NCI-H1930 (cell line): Measurements from ENCODE around the gene USP49.
"Not testable (repeated sequence)": the region's sequence is repeated elsewhere in the genome, so short reads cannot be mapped to it uniquely, and the experiment has no call there.

ENCODE experiments used
- DNase-seq, 2 experiments: peaks; one replicate each; lab custom pipeline; 2025; lab: John Stamatoyannopoulos, UW

Gene USP49

GRCh38 chr6:41811946-41812345, 83.2 kb downstream of the USP49 start:
- DNase-seq: not testable (repeated sequence)

- DNase-seq: no peak
Observed at GRCh38 chr6:41811095-41811494, 84.1 kb downstream of the USP49 start.

GRCh38 chr6:41805830-41806774, 89.1 kb downstream of the USP49 start:
- DNase-seq: no peak

- DNase-seq: no peak
Observed at GRCh38 chr6:41801380-41801779, 93.8 kb downstream of the USP49 start.

- no peak for DNase-seq
Observed at GRCh38 chr6:41799559-41799911, 95.6 kb downstream of the USP49 start.

GRCh38 chr6:41798901-41799558, 96.1 kb downstream of the USP49 start:
- DNase-seq: no peak

GRCh38 chr6:41796474-41796873, 98.7 kb downstream of the USP49 start:
- DNase-seq: no peak

- DNase-seq: no peak
Observed at GRCh38 chr6:41791984-41792383, 103.2 kb downstream of the USP49 start.

GRCh38 chr6:41791305-41791704, 103.9 kb downstream of the USP49 start:
- no peak for DNase-seq

- DNase-seq: no peak
Observed at GRCh38 chr6:41790045-41790444, 105.1 kb downstream of the USP49 start.

GRCh38 chr6:41789390-41789724, 105.8 kb downstream of the USP49 start:
- no peak for DNase-seq

- peak; percentile 85 to 94 for DNase-seq
Observed at GRCh38 chr6:41787219-41787917, 107.8 kb downstream of the USP49 start, which contains the start of gene TOMM6. Gene TOMM6 (plus strand): TSS chr6:41787694. CDS start chr6:41787698, 4 bp downstream.

GRCh38 chr6:41786451-41787218, 108.5 kb downstream of the USP49 start:
- peak; percentile 75 to 89 for DNase-seq

- DNase-seq: no peak
Observed at GRCh38 chr6:41785689-41786450, 109.3 kb downstream of the USP49 start.

- DNase-seq: no peak
Observed at GRCh38 chr6:41785254-41785653, 109.9 kb downstream of the USP49 start.

GRCh38 chr6:41784581-41785171, 110.5 kb downstream of the USP49 start:
- no peak for DNase-seq

- DNase-seq: no peak
Observed at GRCh38 chr6:41783106-41783780, 111.9 kb downstream of the USP49 start.

GRCh38 chr6:41781366-41781730, 113.8 kb downstream of the USP49 start:
- no peak for DNase-seq

GRCh38 chr6:41780551-41781365, 114.4 kb downstream of the USP49 start, which contains the start of gene PRICKLE4:
Gene PRICKLE4 (plus strand): TSS chr6:41780782. CDS start chr6:41783474, 2,692 bp downstream.
- DNase-seq: no peak
